ENCODE data around the gene DDX6. TPM values are rescaled to one million over a fixed set of nuclear protein-coding genes. Genes with fewer than 3 reads are reported as not detected.

The DDX6 gene
- total and polyA plus RNA-seq, 10 of the 15 experiments (the other 5 are each of a cell fraction or from before 2014, with no cell fraction given) = 6.6 to 119 (median 48.8) TPM

DNA sequence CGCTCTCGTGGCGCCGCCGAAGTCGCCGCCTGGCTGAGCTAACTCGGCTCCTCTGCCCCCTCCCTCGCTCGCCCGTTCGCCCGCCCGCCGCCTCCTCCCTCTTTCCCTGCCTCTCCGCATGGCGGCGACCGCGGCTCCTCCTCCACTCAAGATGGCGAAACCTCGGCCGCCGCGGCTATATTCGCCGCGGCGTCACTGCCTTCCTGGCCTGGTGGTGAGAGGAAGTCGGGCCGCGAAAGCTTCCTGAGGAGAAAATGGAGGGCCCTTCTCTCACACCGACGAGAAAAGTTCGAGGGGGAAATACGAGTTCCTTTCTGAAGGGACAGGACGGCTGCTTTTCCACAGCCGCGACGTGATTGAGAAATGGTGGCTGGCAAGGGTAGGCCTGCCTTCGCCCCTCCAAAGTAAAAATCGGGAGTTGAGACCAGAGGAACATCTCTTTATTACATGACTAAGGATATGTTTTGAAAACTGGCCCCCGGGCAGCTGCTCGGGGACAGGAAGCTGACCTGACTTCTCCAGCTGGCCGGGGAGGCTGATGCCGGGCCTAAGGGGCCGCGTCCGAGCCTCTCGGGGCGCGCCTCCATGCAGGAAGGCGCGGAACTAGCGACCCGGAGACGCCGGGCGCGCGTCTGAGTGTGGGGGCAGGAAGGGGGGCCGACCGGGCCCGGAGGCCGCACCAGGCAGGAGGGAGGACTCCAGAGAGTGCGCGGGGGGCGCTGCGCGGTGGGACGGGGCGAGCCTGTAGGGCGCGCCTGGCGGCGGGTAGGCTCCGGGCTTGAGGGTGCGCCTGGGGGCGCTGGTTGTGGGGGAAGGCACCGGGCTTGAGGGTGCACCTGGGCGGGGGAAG is at the start of gene DDX6 (continued):
- no peak for TF ChIP-seq ZBTB33 (IDR thresholded peaks at IDR 0.05)
- TF ChIP-seq, protein P1, sequence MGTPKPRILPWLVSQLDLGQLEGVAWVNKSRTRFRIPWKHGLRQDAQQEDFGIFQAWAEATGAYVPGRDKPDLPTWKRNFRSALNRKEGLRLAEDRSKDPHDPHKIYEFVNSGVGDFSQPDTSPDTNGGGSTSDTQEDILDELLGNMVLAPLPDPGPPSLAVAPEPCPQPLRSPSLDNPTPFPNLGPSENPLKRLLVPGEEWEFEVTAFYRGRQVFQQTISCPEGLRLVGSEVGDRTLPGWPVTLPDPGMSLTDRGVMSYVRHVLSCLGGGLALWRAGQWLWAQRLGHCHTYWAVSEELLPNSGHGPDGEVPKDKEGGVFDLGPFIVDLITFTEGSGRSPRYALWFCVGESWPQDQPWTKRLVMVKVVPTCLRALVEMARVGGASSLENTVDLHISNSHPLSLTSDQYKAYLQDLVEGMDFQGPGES (IDR thresholded peaks at IDR 0.05) = no peak
- TF ChIP-seq HDAC6 (IDR thresholded peaks at IDR 0.05; ENCODE audit: unreplicated experiment) = peak; percentile 40
- TF ChIP-seq ATF2 (IDR thresholded peaks at IDR 0.05; ENCODE audit: low read length) = no peak
- no peak for TF ChIP-seq CHD4 (IDR thresholded peaks at IDR 0.05)
- TF ChIP-seq CEBPB (IDR thresholded peaks at IDR 0.05; ENCODE audit: borderline replicate concordance in 1 of 2, low read depth in 2 of 2, low read length in 2 of 2) = no peak
- TF ChIP-seq, protein P2, sequence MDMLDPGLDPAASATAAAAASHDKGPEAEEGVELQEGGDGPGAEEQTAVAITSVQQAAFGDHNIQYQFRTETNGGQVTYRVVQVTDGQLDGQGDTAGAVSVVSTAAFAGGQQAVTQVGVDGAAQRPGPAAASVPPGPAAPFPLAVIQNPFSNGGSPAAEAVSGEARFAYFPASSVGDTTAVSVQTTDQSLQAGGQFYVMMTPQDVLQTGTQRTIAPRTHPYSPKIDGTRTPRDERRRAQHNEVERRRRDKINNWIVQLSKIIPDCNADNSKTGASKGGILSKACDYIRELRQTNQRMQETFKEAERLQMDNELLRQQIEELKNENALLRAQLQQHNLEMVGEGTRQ (IDR thresholded peaks at IDR 0.05; ENCODE audit: borderline replicate concordance, low read depth, low read length) = no peak
- no peak for TF ChIP-seq STAT3 (IDR thresholded peaks at IDR 0.05; ENCODE audit: low read depth, low read length)
- 0 out of 2 replicates have a peak, but pooled peaks have one; percentile 20 for TF ChIP-seq NFIC (IDR thresholded peaks at IDR 0.05; ENCODE audit: low read depth, low read length)
- TF ChIP-seq MXI1 (IDR thresholded peaks at IDR 0.05; ENCODE audit: low read depth, low read length) = no peak
- TF ChIP-seq KAT2A (conservative IDR thresholded peaks at IDR 0.05; ENCODE audit: control insufficient read depth, low read depth, low read length) = no peak
- no peak; the same call in 2 of the 3 replicates for TF ChIP-seq POU2F2 (IDR thresholded peaks at IDR 0.05; ENCODE audit: borderline replicate concordance, low read depth, low read length)
- peak; percentile 74; the same call in 1 of the 2 replicates for TF ChIP-seq TCF3 (IDR thresholded peaks at IDR 0.05; ENCODE audit: borderline replicate concordance, insufficient read depth, low read depth, low read length)
- TF ChIP-seq NFXL1 (IDR thresholded peaks at IDR 0.05; ENCODE audit: borderline replicate concordance) = no peak
- no peak for TF ChIP-seq SREBF2 (IDR thresholded peaks at IDR 0.05; ENCODE audit: low read length)
- no peak for TF ChIP-seq GABPA (IDR thresholded peaks at IDR 0.05; ENCODE audit: low read depth)
- TF ChIP-seq, protein P3, sequence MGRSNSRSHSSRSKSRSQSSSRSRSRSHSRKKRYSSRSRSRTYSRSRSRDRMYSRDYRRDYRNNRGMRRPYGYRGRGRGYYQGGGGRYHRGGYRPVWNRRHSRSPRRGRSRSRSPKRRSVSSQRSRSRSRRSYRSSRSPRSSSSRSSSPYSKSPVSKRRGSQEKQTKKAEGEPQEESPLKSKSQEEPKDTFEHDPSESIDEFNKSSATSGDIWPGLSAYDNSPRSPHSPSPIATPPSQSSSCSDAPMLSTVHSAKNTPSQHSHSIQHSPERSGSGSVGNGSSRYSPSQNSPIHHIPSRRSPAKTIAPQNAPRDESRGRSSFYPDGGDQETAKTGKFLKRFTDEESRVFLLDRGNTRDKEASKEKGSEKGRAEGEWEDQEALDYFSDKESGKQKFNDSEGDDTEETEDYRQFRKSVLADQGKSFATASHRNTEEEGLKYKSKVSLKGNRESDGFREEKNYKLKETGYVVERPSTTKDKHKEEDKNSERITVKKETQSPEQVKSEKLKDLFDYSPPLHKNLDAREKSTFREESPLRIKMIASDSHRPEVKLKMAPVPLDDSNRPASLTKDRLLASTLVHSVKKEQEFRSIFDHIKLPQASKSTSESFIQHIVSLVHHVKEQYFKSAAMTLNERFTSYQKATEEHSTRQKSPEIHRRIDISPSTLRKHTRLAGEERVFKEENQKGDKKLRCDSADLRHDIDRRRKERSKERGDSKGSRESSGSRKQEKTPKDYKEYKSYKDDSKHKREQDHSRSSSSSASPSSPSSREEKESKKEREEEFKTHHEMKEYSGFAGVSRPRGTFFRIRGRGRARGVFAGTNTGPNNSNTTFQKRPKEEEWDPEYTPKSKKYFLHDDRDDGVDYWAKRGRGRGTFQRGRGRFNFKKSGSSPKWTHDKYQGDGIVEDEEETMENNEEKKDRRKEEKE (IDR thresholded peaks at IDR 0.05) = no peak
- peak; percentile 62 for TF ChIP-seq CREB1 (IDR thresholded peaks at IDR 0.05; ENCODE audit: low read depth)
